GM12873 (cell line): ENCODE measurements around the gene CDH1.

ENCODE experiments used
- TF ChIP-seq, protein P1 (sequence below): IDR thresholded peaks from 2 replicates; pipeline ENCODE4 v1.5.1; 2012; ENCODE audit warnings: low read depth, mild to moderate bottlenecking, moderate library complexity, low read length, control low read depth; ENCODE audit not compliant: insufficient read depth; ENCODE audit errors: missing control alignments

The CDH1 gene

DNA sequence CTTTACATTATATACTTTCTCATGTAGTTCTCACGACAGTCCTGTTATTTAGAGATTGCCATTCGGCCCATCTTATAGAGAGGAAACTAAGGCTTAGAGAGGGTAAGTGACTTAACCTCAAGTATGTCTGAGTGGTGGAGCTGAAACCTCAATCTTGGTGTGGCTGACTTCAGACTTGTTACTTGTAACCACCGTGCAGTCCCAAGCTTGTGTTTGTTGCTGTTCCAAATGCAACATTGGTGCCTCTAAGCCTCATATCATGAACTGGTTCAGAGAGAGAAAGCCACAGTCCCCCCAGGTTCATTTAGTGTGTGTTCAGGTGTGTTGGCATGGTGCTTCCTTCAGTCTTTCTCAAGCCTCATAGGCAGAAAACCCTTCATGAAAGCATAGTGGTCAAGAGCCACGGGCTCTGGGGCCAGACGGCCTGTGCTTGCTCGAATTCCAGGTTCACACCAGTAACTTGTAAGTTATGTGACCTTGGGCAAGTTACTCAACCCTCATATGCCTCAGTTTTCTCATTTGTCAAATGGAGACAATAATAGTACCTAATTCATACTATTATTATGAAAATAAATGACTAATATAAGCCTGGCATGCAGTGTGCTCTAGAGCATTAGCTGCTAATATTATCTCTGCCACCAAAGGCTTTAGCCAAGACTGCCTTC, 39.9 kb downstream of the CDH1 start:
- TF ChIP-seq, protein P1, sequence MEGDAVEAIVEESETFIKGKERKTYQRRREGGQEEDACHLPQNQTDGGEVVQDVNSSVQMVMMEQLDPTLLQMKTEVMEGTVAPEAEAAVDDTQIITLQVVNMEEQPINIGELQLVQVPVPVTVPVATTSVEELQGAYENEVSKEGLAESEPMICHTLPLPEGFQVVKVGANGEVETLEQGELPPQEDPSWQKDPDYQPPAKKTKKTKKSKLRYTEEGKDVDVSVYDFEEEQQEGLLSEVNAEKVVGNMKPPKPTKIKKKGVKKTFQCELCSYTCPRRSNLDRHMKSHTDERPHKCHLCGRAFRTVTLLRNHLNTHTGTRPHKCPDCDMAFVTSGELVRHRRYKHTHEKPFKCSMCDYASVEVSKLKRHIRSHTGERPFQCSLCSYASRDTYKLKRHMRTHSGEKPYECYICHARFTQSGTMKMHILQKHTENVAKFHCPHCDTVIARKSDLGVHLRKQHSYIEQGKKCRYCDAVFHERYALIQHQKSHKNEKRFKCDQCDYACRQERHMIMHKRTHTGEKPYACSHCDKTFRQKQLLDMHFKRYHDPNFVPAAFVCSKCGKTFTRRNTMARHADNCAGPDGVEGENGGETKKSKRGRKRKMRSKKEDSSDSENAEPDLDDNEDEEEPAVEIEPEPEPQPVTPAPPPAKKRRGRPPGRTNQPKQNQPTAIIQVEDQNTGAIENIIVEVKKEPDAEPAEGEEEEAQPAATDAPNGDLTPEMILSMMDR, result no peak

DNA sequence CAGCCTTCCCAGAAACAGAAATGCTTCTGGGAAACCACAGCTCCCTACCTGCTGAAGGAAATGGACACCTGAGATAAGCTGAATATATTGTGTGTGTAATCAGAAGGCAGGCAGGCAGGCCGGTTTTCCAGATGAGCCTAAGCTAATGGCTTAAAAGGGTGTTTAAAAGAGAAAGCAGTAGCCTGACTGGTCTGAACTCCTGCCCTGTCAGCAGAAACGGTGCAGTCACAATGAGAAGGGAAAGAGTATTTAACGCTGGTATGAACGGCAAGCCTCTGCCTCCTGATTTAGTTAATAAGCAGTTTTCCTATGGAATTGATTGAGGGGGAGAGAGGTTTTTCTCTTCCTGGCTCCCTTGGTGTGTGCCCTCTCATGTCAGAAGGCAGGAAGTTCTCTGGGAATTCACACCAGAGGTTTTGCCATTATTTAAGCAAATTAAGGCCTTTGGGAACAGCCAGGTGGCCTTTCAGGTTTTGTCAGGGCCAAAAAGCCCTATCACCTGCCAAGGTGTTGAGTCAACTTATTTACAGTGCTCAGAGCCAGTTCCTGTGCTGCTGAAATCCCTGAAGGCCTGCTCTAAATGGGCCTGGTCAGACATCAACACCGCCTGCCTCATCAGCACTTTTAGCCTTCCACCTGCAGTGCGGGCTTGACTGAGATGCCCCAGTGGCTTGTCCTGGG, 41.6 kb downstream of the CDH1 start:
- TF ChIP-seq, protein P1, result no peak

DNA sequence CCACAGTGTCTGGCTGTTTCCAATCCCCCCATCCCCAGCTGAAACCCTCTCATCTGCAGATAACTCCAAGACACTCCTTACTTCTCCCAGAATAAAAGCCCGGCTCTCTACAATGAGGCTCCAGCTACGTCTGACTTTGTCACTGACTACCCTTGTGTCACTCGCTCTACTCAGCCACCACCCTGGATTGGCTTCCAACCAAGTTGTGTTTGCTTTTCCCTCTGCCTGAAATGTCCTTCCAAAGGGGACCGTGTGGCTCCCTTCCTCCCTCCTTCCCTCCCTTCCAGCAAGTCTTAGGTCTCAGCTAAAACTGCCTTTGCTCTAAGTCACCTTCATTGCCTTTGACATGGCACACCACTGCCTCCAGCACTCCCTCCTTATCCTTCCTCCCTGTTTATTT, 42.8 kb downstream of the CDH1 start:
- TF ChIP-seq, protein P1, result no peak

DNA sequence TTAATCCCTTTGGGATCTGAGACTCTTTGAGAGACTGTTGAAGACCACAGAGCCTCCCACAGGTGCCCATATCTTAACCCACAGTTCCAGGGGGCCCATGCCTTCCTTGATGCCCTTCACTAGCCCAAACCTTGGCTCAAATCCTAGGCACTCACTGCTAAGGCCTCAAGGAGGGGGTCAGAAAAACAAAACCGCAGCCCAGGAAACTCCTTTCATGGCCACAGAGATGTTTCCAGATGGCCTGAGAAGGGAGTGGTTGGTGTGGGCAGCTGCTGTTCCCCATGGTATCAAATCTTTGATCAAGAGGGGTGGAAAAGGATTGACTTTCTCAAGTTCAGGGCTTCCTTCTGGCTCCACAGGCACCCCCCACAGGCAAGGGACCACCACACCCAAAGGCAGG, 44.7 kb downstream of the CDH1 start:
- TF ChIP-seq, protein P1, result no peak

DNA sequence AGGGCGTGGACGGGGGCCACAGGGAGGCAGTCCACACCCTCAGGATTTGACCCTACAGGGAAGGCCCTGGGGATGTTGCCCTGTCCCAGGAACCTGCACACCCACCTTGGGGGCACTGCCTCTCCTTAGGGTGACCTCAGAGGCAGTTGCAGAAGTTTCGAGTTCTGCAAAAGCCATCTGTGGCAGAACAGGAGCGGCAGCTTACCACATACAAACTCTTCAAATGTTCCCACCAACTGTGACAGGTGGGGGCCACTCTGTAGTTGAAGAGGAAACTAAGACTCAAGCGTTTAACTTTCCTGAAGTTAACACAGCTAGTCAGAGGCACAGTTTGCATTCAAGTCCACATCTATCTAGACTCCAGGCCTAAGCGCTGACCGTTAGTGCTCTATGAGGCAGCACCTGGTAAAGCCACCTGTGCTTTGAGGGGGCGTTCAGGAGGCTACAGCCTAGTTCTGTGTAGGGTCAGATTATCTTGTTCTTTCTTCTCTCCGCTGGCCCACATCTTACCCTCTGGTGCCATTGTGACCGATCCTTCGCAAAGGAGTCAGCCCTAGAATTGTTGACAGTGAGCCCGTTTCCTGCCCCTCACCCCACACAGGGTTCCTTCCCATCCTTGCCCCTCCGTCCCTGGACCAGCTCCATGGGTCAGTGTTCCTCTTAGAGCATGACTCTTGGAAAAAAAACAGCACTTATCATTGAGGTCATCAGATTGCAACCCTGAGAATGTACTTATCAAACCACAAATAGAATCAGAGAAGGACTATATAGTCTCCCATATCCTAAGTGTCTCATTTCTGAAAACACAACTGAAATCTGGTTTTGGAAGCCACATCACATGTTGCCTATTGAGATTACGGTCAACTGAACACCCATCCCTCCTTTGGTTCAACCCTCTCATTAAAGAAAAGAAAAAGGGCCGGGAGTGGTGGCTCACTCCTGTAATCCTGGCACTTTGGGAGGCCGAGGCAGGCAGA, 45.4 kb downstream of the CDH1 start:
- TF ChIP-seq, protein P1, result no peak

DNA sequence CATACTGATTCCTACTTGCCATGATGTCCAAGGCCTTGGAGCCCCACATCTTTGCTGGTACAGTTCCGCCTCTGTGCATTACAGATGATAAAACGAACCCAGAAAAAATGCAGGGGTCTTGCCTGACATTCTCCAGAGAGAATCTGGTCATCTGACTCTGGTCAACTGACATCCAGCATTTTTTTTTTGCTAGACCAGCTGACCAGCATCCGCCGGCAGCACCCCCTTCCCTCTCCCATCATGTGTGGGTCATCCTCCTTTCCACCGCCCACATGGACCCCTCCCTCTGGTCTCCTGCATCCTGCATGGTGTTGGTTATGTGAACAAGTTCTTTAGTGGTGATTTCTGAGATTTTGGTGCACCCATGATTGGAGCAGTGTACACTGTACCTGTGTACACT, 47.1 kb downstream of the CDH1 start:
- TF ChIP-seq, protein P1, result no peak

DNA sequence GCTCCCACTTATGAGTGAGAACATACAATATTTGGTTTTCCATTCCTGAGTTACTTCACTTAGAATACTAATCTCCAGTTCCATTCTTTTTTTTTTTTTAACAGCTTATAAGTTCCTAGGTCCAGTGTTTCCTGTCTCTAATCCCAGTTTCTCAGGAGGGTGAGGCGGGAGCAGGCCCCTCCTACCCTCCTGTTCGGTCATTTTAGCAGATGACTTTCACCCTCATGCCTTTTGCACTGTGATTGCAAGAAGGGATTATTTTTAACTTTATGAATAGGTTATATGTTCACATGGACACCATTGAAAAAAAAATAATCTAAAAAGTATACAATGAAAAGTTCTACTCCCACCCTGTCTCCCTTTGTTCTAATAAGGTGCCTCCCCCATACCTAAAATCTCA, 47.6 kb downstream of the CDH1 start:
- TF ChIP-seq, protein P1, result no peak
